Lung microvascular endothelial cell (primary cell): Measurements from ENCODE around the gene MCC. TPM values are rescaled to one million over a fixed set of nuclear protein-coding genes. Genes with fewer than 3 reads are reported as not detected.

ENCODE experiments used
- DNase-seq, 2 donors: peaks; one replicate each; pipeline versions ENCODE4 v3.0.0 to v3.0.0-alpha.2; 2010; ENCODE audit warnings: low read depth in 2 of 2
- total RNA-seq: library from RNA; depleted of rRNA; stranded (reverse); fragments of >200 nt; gene quantifications from 2 replicates; pipeline ENCODE4 v1.2.1, GENCODE V29; 2014

MCC gene
- total RNA-seq, 1 donor from 2014 or later, result 16.9 TPM

DNA sequence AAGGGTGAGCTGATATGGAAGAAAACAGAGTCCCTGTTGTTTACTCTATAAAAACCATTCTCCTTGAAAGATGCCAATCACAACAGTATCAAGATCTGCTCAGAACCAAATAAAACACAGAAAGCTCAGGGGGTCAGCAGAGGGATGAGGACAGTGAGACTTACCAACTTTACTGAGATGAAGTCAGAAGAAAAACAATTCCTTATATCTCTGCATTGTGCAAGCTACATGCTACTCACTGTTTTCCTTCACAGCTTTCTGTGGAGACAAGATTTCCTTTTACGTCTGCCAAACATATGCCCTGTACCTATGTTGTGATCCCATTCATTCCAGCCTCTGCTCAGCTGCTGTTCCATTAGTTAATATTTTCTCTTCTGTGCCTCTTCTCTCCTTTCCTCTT is 239.0 kb downstream of the MCC start:
- peak in 1 of 2 donors; percentile 34 for DNase-seq

DNA sequence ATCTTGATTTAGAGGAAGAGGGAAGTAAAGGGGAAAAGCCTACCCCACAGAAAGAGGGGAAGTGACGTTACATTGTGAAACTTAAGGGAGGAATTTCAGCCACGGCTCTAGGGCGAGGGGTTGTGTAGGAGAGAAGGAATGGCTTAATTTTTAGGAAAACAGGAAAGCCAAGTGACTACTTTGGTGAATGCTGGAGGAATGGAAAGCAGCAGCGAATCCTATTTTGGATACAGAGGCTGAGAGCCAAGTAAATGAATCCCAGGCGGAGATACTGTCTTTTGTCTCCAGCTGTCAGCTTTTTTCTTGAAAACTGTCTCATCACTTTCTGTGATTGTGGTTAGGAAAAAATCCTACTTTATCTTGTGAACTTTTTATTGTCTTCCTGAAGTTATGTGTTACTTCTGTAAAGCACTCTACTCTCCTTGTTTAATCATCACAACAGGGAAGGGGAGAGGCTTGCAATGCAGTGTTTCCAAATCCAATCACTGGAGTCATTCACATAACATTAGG is 241.8 kb downstream of the MCC start:
- DNase-seq, result peak in 1 of 2 donors; percentile 45

DNA sequence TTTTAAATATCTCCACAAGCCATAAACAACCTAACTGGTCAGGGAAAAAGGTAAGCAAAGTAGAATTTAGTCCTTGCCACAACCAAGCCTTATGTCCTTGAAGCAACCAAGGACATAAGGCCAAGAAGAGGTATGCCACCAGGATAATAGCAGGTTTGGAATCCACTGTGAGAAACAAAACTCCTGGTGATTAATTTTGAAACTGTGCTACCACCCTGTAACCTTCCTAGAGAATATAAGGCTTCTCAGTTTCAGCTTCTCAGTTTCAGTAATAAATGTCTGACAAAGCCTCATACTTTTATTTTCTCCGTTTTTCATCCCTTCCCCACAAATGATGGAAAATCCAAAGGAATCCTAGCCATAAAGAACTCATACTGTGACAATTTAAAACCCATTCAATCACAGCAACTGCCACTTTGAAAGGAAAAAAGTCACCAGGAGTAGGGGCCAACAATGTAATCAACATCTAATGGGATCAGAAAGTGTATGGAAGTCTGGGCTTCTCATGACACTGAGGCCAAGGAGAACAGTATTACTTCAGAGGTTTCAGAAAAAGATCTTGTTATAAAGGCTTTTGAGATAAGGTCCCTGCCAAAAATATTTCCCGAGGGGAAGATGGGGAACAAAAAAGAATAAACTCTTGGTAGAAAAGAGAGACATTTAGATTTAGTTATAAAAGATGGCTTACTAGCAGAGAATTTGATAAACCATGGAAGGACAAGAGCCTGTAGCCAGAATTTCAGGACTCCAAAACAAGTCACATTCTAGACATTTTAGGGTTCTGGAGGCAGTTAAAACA is 242.6 kb downstream of the MCC start:
- DNase-seq, result no peak

DNA sequence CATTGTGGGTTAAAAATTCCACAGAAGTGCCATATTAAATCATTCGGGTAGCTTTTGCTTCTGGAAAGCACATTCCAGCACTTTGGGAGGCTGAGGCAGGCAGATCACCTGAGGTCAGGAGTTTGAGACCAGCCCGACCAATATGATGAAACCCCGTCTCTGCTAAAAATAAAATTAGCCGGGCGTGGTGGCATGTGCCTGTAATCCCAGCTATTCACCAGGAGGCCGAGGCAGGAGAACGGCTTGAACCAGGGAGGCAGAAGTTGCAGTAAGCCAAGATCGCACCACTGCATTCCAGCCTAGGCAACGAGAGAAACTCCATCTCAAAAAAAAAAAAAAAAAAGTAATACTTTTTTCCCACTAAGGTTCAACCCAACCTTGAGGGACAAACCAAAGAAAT is 243.3 kb downstream of the MCC start:
- DNase-seq, result no peak

DNA sequence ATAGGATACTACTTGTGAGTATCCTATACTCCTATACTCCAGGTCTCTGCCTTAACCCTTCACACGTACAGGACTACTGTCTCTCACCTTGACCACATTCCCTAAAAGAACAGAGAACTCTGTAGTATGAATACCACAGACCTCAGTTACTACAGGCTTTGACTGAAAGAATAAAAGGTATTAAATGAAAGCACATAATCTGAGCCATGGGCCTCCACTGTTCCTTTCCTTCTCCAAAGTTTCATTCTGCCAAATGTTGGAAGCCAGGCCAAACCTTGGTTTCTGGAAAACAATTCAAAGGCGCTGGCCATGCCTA is 244.9 kb downstream of the MCC start:
- no peak for DNase-seq

DNA sequence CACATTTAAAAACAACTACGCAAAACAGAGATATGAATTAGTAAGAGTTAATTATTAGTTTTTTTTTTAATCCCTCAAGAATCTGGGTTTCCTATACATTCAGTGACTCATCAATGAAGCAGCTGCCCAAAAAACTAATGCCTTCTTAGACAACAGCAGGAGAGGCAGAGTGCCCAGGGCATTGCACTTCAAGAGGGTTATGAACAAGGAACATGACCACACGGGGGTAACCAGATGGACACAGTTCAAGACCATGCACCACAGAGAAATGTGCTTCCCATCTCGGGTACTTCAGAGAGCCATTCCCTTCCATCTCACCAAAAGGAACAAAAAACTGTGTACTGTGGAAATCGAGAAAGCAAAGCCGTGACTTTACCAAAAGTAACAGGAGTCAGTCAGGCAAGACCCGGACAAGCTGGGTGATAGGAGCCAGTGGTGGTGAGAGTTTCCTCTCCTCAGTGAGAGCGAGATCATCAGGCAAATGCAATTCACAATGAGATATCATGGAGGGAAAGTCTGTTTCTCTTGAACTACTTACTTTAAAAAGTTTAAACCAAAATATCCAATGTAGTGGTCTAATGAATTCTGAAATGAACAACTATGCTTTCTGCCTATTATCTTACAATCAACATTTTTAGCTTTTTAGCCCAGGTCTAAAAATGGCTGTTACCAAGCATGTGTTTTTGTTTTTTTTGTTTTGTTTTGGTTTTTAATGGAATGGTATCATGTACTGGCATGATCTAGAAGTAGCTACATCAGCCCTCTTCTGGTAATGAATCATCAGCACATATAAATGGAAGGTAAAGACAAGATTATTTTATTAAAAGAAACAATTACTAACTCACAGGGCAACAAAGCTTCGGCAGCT is 245.5 kb downstream of the MCC start:
- no peak for DNase-seq

DNA sequence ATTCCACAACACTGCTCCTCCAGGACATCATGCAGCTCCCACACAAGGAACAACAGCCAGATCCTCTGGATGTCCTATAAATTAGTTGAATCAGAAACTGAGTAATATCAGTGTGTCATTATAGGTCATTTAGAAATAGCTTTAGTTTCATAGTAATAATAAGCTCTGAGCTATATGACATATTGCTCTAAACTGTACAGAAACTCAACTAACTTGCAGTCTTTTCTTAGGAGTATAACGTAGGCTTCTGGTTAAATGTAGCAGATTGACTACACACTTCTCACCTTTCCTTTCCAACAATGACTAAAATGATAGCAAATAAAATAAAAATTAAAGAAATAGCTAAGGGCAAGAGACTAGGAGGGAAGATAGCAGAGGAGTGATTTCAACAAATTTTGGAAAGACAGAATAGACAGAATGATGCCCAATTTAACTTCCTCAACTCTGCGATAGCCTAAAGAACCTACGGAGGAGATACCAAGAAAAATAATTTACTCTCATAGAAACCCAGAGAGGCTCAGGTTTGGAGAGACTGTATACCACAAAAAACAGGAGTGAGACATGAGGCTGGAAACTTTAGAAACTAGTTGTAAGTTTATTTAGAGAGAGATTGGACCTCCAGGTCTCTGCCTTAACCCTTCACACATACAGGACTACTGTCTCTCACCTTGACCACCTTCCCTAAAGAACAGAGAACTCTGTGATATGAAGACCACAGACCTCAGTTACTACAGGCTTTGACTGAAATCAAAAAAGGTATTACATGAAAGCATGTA is 247.1 kb downstream of the MCC start:
- no peak for DNase-seq

DNA sequence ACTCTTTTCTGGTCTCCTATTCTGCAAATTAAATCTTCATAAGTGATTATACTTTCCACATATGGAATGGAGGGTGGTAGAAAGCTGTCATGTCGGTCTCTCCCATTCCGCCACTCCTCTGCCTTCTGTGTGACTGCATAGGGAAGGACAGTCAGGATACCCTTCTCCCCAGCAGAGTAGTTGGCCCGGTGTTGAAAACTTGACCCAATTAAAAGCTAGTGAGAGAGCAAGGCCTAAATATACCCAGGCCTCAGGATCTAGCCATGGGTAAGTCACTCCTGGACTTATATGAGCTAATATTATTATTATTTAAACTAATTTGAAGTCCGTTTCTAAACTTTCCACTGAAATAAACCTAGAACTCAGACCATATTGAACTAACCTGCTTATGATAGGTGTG is 248.2 kb downstream of the MCC start:
- DNase-seq, result no peak

DNA sequence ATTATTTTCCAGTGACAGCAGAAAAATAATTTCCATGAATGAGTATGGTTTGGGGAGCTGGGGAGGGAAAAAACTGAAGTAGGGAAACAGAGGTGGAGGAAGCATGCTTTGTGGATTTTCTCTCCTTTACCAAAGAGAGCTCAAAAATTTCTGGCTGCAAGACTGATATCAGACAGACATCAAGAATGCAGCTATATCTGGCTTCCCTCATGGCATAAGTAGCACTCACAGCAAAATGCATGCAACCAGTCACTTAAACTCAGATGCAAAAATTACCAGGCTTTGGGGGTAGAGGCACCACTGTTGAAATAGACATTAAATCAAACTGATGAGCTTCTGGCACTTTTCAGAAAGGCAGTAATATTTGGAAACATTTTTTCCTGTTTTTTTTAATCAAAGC is 250.4 kb downstream of the MCC start:
- no peak for DNase-seq

DNA sequence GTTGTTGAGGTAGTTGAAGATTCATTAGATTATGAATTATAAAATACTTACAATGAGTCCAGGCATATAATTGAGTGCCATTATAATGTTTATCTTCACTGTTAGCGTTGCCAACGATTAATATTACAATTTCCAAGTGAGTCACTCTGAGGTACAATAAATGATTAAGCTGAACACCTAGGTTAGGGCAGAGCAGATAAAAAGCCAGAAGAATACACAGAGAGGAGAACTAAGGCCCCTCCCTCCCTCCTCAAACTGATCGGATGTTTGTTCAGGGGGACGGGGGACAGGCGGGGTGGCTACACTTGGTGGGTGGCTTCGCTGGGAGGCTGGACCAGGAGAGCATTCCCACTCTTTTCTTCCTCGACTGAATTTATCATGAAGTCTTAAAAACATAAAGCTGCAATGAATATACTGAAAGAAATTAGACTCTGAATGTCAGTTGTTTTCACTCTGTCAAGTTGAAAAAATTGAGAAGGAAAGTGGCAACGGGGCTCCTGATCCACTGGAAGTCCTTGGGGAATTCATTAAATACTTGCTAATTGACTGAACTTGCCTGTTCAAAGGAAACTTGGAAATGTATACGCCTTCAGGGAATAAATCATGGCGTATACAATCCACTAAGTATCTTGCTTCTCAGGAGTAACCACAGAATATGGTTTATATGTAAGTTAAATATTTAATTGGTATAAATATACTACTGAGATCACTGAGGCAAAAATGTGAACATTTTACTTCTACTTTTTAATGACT is 251.5 kb downstream of the MCC start:
- DNase-seq, result no peak

DNA sequence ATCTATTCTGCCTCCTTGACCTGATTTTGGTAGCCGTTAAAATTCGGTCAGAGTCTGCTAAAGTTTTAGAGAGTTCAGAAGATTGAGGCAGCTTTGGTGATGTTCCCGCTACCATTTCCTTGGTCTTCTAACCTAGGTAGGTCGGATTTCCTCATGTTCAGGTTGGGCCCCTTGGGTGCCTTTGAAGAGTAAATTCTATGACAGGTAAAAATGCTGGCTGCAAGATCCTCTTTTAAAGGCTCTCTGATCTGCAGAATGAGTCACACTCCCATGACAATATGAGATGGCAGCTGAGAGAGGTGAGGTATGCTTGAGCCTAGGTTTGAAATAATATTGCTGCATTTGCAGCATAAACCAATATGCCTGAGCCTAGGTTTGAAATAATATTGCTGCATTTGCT is 252.4 kb downstream of the MCC start:
- DNase-seq, result no peak

DNA sequence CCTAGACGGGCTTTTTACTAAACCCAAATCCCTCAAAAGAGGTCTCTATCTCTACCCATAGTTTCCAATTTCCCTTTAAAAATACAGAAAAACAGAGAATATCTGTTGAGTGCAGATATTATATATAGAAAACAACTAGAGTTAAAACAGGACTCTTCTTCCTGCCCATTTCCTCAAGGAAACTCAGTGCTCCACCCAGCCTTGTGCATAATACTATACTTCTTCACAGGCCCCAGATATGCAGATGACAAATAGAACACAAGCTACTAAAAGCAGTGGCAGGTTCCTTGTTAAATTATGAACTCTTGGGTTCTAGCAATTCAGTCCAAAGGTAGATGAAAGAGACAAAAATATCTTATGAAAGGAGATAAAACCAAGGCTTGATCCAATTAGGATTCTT is 253.7 kb downstream of the MCC start:
- peak in 1 of 2 donors; percentile 33 for DNase-seq

DNA sequence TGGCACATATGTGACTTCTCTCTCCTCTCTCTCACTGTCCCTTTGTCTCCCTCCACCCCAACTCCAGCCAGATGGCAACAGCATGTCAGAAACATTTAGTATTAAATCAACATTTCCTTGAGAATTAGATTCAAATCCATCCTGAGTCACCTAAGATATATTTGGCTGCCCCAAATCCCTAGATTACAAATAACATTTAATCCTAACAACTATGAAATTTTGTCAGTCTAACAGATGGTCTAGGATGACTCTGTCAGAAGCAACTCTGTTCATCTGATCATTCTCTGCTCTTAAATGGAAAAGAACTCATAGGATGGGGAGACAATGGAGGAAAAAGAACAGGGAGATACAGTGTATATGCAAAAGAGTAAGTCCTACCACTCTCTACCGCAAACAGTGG is 254.6 kb downstream of the MCC start:
- no peak for DNase-seq

DNA sequence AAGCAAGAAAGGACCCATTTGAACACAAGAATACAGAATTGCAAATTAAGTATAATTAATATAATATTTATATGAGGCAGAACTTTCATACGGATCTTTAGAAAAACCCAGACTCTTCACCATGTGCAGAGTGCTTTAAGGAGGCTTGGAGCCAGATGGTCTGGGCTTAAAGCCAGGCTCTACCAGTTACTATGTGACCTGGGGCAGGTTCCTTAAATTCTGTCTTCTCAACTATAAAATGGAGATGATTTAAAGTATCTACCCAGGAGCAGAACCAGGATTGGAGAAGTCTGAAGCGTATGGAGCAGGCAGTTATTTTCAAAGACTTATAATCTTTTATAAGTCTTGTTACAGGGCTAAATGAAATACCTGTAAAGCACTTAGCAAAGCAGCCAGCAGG is 255.6 kb downstream of the MCC start:
- DNase-seq, result peak in 1 of 2 donors; percentile 45

DNA sequence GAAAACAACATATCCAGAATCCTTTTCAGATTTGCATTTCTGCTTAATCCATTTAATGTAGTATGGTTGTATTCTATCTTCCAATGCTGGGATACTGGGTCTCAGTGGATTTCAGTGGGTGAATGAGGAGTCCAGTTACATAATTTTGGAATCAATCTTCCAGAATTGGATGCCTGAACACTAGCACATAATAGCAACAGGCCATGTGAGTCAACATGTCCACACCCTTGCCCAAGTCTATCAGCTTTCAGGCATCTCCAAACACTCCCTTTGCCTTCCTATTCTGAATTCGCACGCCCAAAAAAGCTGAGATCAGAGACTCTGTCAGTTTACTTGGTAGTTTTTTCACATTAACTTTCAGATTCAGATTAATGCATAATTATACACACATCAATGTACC is 256.0 kb downstream of the MCC start:
- DNase-seq, result peak in 1 of 2 donors; percentile 38

DNA sequence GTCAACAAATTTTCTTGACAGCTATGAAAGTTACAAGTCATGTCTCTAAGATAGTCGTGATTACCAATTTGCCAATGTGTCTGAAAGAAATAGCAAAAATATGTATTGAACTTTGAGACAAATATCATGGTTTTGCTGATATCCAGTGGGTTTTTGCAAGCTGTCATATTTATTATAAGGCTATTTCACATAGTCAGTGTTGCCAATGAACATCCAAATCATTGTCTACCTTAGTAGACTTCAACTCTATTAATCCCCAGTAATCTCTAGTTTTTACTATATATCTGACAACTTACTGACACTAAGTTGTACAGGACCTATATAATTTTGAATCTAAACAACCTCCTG is 256.6 kb downstream of the MCC start:
- DNase-seq, result no peak

DNA sequence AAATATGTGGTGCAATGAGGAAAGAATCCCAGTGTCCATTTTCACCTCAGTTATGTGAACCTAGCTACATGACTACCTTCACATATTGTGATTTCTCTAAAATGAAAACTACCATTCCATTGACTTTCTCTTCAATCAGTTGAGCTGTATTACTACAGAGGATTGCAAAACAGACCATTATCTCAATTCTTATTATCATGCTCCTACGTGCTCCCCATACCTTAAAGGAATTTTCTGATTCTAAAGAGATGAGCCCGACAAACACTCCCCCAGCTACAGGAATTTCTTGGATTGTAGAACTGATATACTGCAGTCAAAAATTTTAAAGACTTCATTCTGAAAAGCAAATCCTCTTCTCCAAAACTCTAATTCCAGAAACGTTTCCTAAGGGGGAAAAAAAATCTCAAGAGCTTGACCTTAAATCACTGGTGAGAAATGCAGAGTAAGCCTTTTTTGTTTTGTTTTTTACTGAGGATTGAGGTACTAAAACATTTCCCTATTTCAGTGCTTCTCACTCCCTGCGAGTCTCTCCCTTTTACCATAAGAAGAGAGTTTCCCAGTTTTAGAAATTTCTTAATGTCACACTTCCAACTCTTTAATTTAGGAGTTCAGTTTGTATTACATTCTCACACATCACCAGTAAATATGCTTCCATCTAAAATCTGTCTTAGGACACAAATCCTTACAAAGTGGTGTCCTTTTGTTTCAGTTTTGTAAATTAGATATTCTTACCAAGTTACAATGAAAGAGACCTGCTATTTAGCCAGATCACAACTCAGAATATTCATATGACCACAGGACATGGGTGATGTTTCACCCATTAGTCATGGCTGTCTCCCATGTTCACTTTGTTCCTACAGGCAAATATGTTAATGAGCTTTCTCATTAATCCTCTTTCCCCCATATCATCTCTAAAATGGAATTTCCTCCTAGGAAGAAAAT is 257.3 kb downstream of the MCC start:
- DNase-seq, result peak in 1 of 2 donors; percentile 79

DNA sequence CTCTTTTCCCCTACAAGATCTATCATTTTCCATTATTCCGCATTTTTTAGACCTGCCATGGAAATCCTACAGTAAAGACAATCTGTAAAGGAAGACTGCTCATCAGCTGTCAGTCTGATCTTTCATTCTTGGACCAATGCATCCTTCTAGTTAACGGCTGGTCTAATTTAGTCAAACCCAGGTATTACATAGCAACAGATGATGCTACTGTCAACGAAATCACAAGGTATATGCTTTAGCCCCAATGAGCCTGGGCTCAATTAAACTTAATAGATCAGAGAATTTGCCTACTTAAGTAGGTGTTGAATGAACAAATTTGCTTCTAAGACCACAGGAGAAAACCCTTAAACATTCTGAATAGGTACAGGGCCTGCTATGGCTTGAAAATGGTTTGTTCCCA is 260.5 kb downstream of the MCC start:
- DNase-seq, result no peak

DNA sequence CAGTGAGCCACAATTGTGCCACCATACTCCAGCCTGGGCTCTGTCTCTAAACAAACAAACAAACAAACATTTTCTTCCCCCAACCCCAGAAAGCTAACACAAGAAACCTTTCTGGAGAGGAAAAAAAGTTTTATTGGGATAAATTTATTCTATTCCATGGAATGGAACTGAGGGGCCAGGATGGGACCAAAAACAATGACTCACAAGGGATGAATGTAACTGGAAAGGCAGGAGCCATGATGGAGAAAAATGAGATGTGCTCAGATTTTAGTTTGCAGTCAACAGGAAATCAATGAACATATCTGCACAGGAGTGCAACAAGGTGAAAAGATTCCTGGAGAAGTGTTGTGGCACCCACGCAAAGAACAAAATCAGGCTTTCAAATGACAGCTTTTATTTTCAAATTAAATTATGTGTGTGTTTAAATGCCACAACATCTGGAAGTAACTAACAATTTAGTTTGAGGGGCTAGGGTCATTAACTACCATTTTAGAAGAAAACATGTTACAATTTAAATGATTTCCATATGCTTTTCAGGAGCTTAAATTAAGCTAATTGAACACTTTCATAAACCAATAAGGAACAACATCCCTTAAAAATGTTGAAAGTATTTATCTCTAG is 262.0 kb downstream of the MCC start:
- DNase-seq, result no peak

DNA sequence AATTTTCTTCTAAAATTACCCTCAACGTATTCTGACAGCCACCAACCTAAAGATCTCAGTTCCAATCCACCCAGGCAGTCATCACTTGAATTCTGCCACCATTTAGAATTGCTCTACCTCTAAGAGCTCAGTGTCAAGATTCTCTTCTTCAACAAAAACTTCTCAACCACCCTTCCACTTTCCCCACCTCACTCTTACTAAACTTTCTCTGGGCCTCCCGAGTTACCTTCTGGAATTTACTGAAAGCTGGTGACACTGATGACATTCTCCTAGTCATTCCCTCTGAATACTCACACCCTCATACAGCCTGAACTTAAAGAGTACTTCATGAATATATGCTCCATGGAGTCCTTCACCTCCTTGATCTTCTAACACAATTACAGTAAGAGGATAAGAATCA is 263.0 kb downstream of the MCC start:
- DNase-seq, result no peak
